HG03135 (cell line): Measurements from ENCODE around the gene DOCK2.

Source experiments
- ATAC-seq: cut with Tn5 transposase; IDR thresholded peaks from one replicate; pipeline ENCODE4 v1.9.1; 2021; ENCODE audit warnings: mild to moderate bottlenecking, moderate library complexity; ENCODE audit not compliant: unreplicated experiment

Gene DOCK2

GRCh38 chr5:169688106-169688505 is 51.0 kb downstream of the DOCK2 start:
- no peak for ATAC-seq

GRCh38 chr5:169691471-169691870 is 54.4 kb downstream of the DOCK2 start:
- ATAC-seq, result no peak

GRCh38 chr5:169694091-169694625 is 57.1 kb downstream of the DOCK2 start:
- no peak for ATAC-seq

GRCh38 chr5:169695025-169695625 is 58.0 kb downstream of the DOCK2 start:
- no peak for ATAC-seq

GRCh38 chr5:169695919-169696490 is 58.9 kb downstream of the DOCK2 start:
- no peak for ATAC-seq

- no peak for ATAC-seq
Measured at GRCh38 chr5:169696621-169697510, 59.8 kb downstream of the DOCK2 start.

- ATAC-seq, result no peak
Measured at GRCh38 chr5:169697511-169697890, 60.4 kb downstream of the DOCK2 start.

- ATAC-seq, result no peak
Measured at GRCh38 chr5:169697976-169698375, 60.9 kb downstream of the DOCK2 start.

- ATAC-seq, result no peak
Measured at GRCh38 chr5:169700611-169701010, 63.5 kb downstream of the DOCK2 start.

- no peak for ATAC-seq
Measured at GRCh38 chr5:169701910-169702451, 64.9 kb downstream of the DOCK2 start.

GRCh38 chr5:169702693-169703481 is 65.8 kb downstream of the DOCK2 start:
- ATAC-seq, result peak; percentile 75

GRCh38 chr5:169703813-169704212 is 66.7 kb downstream of the DOCK2 start:
- ATAC-seq, result no peak

GRCh38 chr5:169705322-169705721 is 68.2 kb downstream of the DOCK2 start:
- ATAC-seq, result no peak

- ATAC-seq, result no peak
Measured at GRCh38 chr5:169706071-169706470, 69.0 kb downstream of the DOCK2 start.

GRCh38 chr5:169706758-169707450 is 69.8 kb downstream of the DOCK2 start:
- no peak for ATAC-seq

- no peak for ATAC-seq
Measured at GRCh38 chr5:169707686-169708085, 70.6 kb downstream of the DOCK2 start.

- no peak for ATAC-seq
Measured at GRCh38 chr5:169710675-169711074, 73.6 kb downstream of the DOCK2 start.

- no peak for ATAC-seq
Measured at GRCh38 chr5:169711551-169712225, 74.6 kb downstream of the DOCK2 start.

- no peak for ATAC-seq
Measured at GRCh38 chr5:169712428-169712827, 75.4 kb downstream of the DOCK2 start.

GRCh38 chr5:169716287-169716686 is 79.2 kb downstream of the DOCK2 start:
- no peak for ATAC-seq
